B cell (primary cell): Measurements from ENCODE around the gene SLC2A1. TPM values are rescaled to one million over a fixed set of nuclear protein-coding genes. Genes with fewer than 3 reads are reported as not detected.
"Not testable (repeated sequence)": the region's sequence is repeated elsewhere in the genome, so short reads cannot be mapped to it uniquely, and the experiment has no call there.

Experiments used
- ATAC-seq: fragments of 200-7000 bp; cut with Tn5 transposase; one replicate; pipeline ENCODE4 v1.10.0; 2021; ENCODE audit warnings: low read depth, mild to moderate bottlenecking, moderate number of reproducible peaks, moderate library complexity
- CTCF ChIA-PET: fragments of 350-600 bp; sonication (Branson Sonifier 250); formaldehyde crosslinking; loops from one replicate; lab custom pipeline; 2021; ENCODE audit warnings: antibody characterized with exemption, inconsistent platforms; lab: Charles Lee
- POLR2A ChIA-PET: fragments of 350-600 bp; sonication (Branson Sonifier 250); formaldehyde crosslinking; loops from one replicate; lab custom pipeline; 2021; ENCODE audit warnings: antibody characterized with exemption; lab: Charles Lee
- DNase-seq: peaks from one replicate; pipeline ENCODE4 v3.0.0; 2013
- H2AFZ ChIP-seq: 2 replicates; pipeline ENCODE4 v1.6.1; 2012; ENCODE audit warnings: mild to moderate bottlenecking, low read depth, low read length; ENCODE audit not compliant: insufficient read depth, poor library complexity, severe bottlenecking
- H3K27ac ChIP-seq, 2 donors: 1 replicate in 1 of 2; 2 replicates in 1 of 2; pipeline ENCODE4 v1.5.1; 2012 to 2013; ENCODE audit warnings: low read length in 2 of 2, mild to moderate bottlenecking in 2 of 2, moderate library complexity in 1 of 2
- H3K27me3 ChIP-seq, 4 experiments: fragments of 200-600 bp in 1 of 4; sonication (generic) in 1 of 4; replicated peaks in 1 of 4; 1 replicate in 2 of 4; 2 replicates in 2 of 4; pipeline versions ENCODE4 v1.6.1 to v1.7.0; 2013 to 2016; ENCODE audit warnings: low read length in 3 of 4, mild to moderate bottlenecking in 2 of 4, mixed read lengths in 1 of 4, moderate library complexity in 1 of 4; ENCODE audit not compliant: insufficient read depth in 4 of 4, control insufficient read depth in 3 of 4; ENCODE audit errors: control extremely low read depth in 1 of 4
- H3K36me3 ChIP-seq, 2 experiments: replicated peaks in 1 of 2; 1 replicate in 1 of 2; 2 replicates in 1 of 2; pipeline versions ENCODE4 v1.6.1 to v1.7.1; 2013; ENCODE audit warnings: low read length in 1 of 2; ENCODE audit not compliant: insufficient read depth in 2 of 2, control insufficient read depth in 1 of 2; ENCODE audit errors: control extremely low read depth in 1 of 2, extremely low read depth in 1 of 2
- H3K4me1 ChIP-seq, 2 donors: fragments of 200-600 bp in 1 of 2; sonication (generic) in 1 of 2; 1 replicate in 1 of 2; 2 replicates in 1 of 2; pipeline versions ENCODE4 v1.5.1 to v1.6.1; 2013 to 2017; ENCODE audit warnings: low read length in 2 of 2; ENCODE audit not compliant: control insufficient read depth in 2 of 2, insufficient read depth in 2 of 2
- H3K4me2 ChIP-seq: replicated peaks from 2 replicates; pipeline ENCODE3; 2012; ENCODE audit warnings: mild to moderate bottlenecking, low read depth, low read length; ENCODE audit not compliant: poor library complexity, severe bottlenecking
- H3K4me3 ChIP-seq, 5 experiments: fragments of 200-600 bp in 1 of 5; sonication (generic) in 1 of 5; 1 replicate in 3 of 5; 2 replicates in 2 of 5; pipeline versions ENCODE4 v1.5.1 to v1.7.0; 2011 to 2016; ENCODE audit warnings: low read length in 4 of 5, mild to moderate bottlenecking in 4 of 5, low read depth in 2 of 5, control low read depth in 1 of 5, moderate library complexity in 1 of 5; ENCODE audit not compliant: insufficient read depth in 1 of 5; ENCODE audit errors: control extremely low read depth in 1 of 5, extremely low read depth in 1 of 5
- H3K79me2 ChIP-seq: fragments of 200-600 bp; sonication (generic); one replicate; pipeline ENCODE4 v1.6.0; 2016; ENCODE audit warnings: low read length; ENCODE audit not compliant: control insufficient read depth, insufficient read depth
- H3K9ac ChIP-seq: fragments of 200-600 bp; sonication (generic); 2 replicates; pipeline ENCODE4 v1.6.1; 2017; ENCODE audit warnings: mild to moderate bottlenecking, low read length, moderate library complexity
- H3K9me3 ChIP-seq, 3 donors: one replicate each; pipeline versions ENCODE4 v1.6.1 to v1.7.1; 2013; ENCODE audit warnings: low read length in 2 of 3; ENCODE audit not compliant: control insufficient read depth in 2 of 3, insufficient read depth in 1 of 3; ENCODE audit errors: control extremely low read depth in 1 of 3
- H4K20me1 ChIP-seq: 2 replicates; pipeline ENCODE4 v1.6.0; 2012; ENCODE audit warnings: mild to moderate bottlenecking, low read length; ENCODE audit not compliant: insufficient read depth, control insufficient read depth, poor library complexity, severe bottlenecking
- H3K27ac Mint-ChIP-seq: one replicate; pipeline ENCODE4 v1.8.0; 2021; ENCODE audit warnings: mixed read lengths
- H3K27me3 Mint-ChIP-seq: one replicate; pipeline ENCODE4 v1.8.0; 2021; ENCODE audit warnings: mixed read lengths
- H3K4me1 Mint-ChIP-seq: one replicate; pipeline ENCODE4 v1.8.0; 2021; ENCODE audit warnings: mixed read lengths
- H3K4me3 Mint-ChIP-seq: one replicate; pipeline ENCODE4 v1.8.0; 2021; ENCODE audit warnings: mixed read lengths
- H3K9me3 Mint-ChIP-seq: one replicate; pipeline ENCODE4 v1.8.0; 2022; ENCODE audit warnings: mixed read lengths; ENCODE audit not compliant: insufficient read depth
- CTCF ChIP-seq: fragments of 200-600 bp; IDR thresholded peaks from one replicate; pipeline ENCODE4 v1.8.0; 2022; ENCODE audit warnings: antibody characterized with exemption, mild to moderate bottlenecking
- EZH2 ChIP-seq: IDR thresholded peaks from 2 replicates; pipeline ENCODE4 v1.6.1; 2012; ENCODE audit warnings: borderline replicate concordance, low read depth, mild to moderate bottlenecking, moderate library complexity, low read length; ENCODE audit not compliant: insufficient read depth, poor library complexity, severe bottlenecking
- WGBS: methylation state at CpG from one replicate; pipeline ENCODE4 v1.1.5; 2013; ENCODE audit warnings: missing lambda C conversion rate; ENCODE audit not compliant: insufficient coverage; 5-methylcytosine and 5-hydroxymethylcytosine counted together
- intact Hi-C: fragments of 100-400 bp; cut with micrococcal nuclease; formaldehyde crosslinking; loops from one replicate; pipeline ENCODE4 v1.10.0; 2022
- polyA plus RNA-seq: library from polyadenylated mRNA; depleted of rRNA; stranded (reverse); fragments of >200 nt; gene quantifications from 2 replicates; pipeline ENCODE4 v1.2.3, GENCODE V29; 2012
- total RNA-seq, 2 donors: library from RNA; stranded (reverse); fragments of 120-200 nt in 1 of 2; gene quantifications; 1 replicate in 1 of 2; 2 replicates in 1 of 2; pipeline versions ENCODE4 v1.2.3 to v1.2.4, GENCODE V29; 2013 to 2022

The SLC2A1 gene
- total and polyA plus RNA-seq, 2 donors (not counting 1 experiment from before 2014, with no cell fraction given): 223 to 240 TPM

DNA sequence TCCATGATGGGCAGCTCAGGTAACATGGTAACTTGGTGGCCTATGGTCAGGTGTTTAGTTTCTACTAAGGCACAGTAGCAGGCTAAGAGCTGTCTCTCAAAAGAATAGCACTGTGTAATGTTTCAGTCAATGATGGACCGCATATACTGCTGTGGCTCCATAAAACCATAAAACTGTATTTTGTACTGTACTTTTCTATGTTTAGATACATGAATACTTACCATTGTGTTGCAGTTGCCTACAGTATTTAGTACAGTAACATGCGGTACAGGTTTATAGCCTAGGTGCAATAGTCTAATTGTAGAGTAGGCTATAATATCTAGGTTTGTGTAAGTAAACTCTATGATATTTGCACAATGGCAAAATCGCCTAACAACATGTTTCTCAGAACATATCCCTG, 50.6 kb downstream of the SLC2A1 start:
- POLR2A ChIA-PET: no interaction called here

DNA sequence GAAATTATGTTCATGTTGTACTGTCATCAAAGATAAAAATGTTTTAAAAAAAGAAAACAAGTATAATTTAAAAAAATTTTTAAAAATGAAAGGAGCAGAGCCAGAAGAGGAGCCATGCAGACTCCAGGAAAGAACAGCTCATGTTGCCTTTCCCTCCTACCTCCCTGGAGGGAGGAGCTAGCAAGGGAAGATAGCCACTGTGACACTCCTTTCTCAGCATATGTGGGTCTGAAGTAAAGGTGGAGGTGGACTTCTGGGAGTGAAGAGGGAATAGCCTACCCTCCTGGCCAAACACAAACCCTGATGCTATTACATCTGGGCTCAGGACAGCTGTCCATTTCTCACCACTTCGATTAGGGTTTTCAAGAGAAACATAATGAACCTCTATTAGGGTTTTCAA, 54.2 kb downstream of the SLC2A1 start:
- H3K27me3 Mint-ChIP-seq: peaks cover 31% of the 10 kb centered on the region
- ChIA-PET POLR2A (no interaction called here), CTCF (interaction anchor here (1.6 to 1.8 kb wide), 2 partner anchors 9 to 169 kb away, joined by 9 to 14 read pairs; no protein-coding TSS in a partner anchor)
- no peaks in the 10 kb centered on the region for H3K36me3 ChIP-seq
- H3K9ac ChIP-seq: no peak overlapping the region
- H3K4me1 Mint-ChIP-seq: no peaks in the 10 kb centered on the region
- WGBS: no CpG with 5 or more reads among the region's 1 CpG
- TF ChIP-seq CTCF: no peak
- TF ChIP-seq EZH2: no peak
- no peaks in the 10 kb centered on the region for H3K79me2 ChIP-seq
- no peak overlapping the region for H2AFZ ChIP-seq
- peaks cover 0 to 8% (median under 1%) of the 10 kb centered on the region in 4 experiments for H3K27me3 ChIP-seq
- no peak for DNase-seq
- H3K4me3 ChIP-seq: no peak overlapping the region
- peaks cover 0 to 10% (median 0%) of the 10 kb centered on the region in 3 donors for H3K9me3 ChIP-seq
- H3K27ac ChIP-seq: no peak overlapping the region
- H3K4me1 ChIP-seq: no peaks in the 10 kb centered on the region
- no peaks in the 10 kb centered on the region for H4K20me1 ChIP-seq
- no peak overlapping the region for H3K4me3 Mint-ChIP-seq
- no peak for ATAC-seq
- intact Hi-C loops: no loop called here
- no peak overlapping the region for H3K27ac Mint-ChIP-seq
- H3K4me2 ChIP-seq: no peak overlapping the region
- no peaks in the 10 kb centered on the region for H3K9me3 Mint-ChIP-seq

More for the DNA sequence above, 50.6 kb downstream of the SLC2A1 start:
- H4K20me1 ChIP-seq: no peaks in the 10 kb centered on the region
- Mint-ChIP-seq H3K27ac (no peak overlapping the region), H3K4me3 (no peak overlapping the region), H3K27me3 (peaks cover 5% of the 10 kb centered on the region), H3K9me3 (no peaks in the 10 kb centered on the region), H3K4me1 (no peaks in the 10 kb centered on the region)
- DNase-seq (no peak), ATAC-seq (no peak)
- TF ChIP-seq CTCF (no peak), EZH2 (no peak)
- H2AFZ ChIP-seq: no peak overlapping the region
- no peaks in the 10 kb centered on the region for H3K27me3 ChIP-seq
- H3K9ac ChIP-seq: no peak overlapping the region
- H3K4me3 ChIP-seq: no peak overlapping the region
- H3K4me1 ChIP-seq: no peaks in the 10 kb centered on the region
- no peaks in the 10 kb centered on the region for H3K36me3 ChIP-seq
- H3K79me2 ChIP-seq: no peaks in the 10 kb centered on the region
- no peak overlapping the region for H3K4me2 ChIP-seq
- H3K27ac ChIP-seq: no peak overlapping the region
- CTCF ChIA-PET: interaction anchor here (2.6 kb wide), 1 partner anchor 166 kb away, joined by 13 read pairs; no protein-coding TSS in a partner anchor
- intact Hi-C loops: no loop called here
- no peaks in the 10 kb centered on the region for H3K9me3 ChIP-seq
- WGBS: no CpG with 5 or more reads among the region's 3 CpGs

DNA sequence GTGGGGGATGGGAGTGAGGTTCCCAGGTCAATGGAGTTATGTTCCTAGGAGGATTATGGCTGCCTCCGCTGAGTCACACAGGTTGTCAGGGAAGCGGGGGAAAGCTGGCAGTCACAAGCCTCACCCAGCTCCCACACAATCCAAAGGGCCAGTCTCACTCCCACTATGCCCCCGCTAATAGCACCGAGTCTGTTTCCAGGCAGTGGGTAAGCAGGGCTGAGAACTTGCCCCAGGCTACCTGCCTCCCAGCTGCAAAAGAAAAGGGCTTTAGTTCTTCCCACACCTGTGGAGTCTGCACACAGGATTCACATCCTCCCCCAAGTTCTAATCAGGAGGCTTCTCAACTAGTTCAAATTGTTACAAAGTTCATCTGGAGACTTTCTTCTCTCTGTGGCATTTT, 58.7 kb downstream of the SLC2A1 start:
- H3K79me2 ChIP-seq, POLR2A ChIA-PET, H3K27ac ChIP-seq, H3K4me2 ChIP-seq, H4K20me1 ChIP-seq, H3K4me1 Mint-ChIP-seq, H3K9me3 Mint-ChIP-seq, ATAC-seq, H3K27ac Mint-ChIP-seq, H3K36me3 ChIP-seq, H3K9ac ChIP-seq, DNase-seq, H2AFZ ChIP-seq, intact Hi-C loops, H3K4me3 ChIP-seq, H3K4me1 ChIP-seq, H3K4me3 Mint-ChIP-seq: not testable (repeated sequence)
- H3K27me3 Mint-ChIP-seq: peaks cover 57% of the 10 kb centered on the region
- 100% methylated on average over 4 of the region's 4 CpGs for WGBS
- CTCF ChIA-PET: interaction anchor here (1.8 to 2.4 kb wide), 2 partner anchors 174 to 175 kb away, joined by 3 to 7 read pairs; no protein-coding TSS in a partner anchor
- peaks cover 0 to 11% (median 6%) of the 10 kb centered on the region in 3 donors for H3K9me3 ChIP-seq
- peaks cover 0 to 16% (median 2%) of the 10 kb centered on the region in 4 experiments for H3K27me3 ChIP-seq
